Islet precursor cell (in vitro differentiated cells): ENCODE data around the gene SWI5.
A peak's percentile ranks its signal among the peaks of the same experiment; 100 is the strongest.
"Not testable (repeated sequence)": the region's sequence is repeated elsewhere in the genome, so short reads cannot be mapped to it uniquely, and the experiment has no call there.

ENCODE experiments used
- DNase-seq: peaks from one replicate; pipeline ENCODE4 v3.0.0-alpha.2; 2018

The SWI5 gene

GRCh38 chr9:128276008-128276573, at the start of gene SWI5:
Gene SWI5, plus strand, starts transcription at chr9:128276276.
- DNase-seq: peak; percentile 99

- DNase-seq: no peak
Measured at GRCh38 chr9:128226412-128226801, 49.7 kb upstream of the SWI5 start.

- DNase-seq: not testable (repeated sequence)
Measured at GRCh38 chr9:128230897-128231296, 45.2 kb upstream of the SWI5 start.

- DNase-seq: no peak
Measured at GRCh38 chr9:128231638-128232527, 44.2 kb upstream of the SWI5 start.

GRCh38 chr9:128232528-128233428, 43.3 kb upstream of the SWI5 start:
- DNase-seq: peak; percentile 51

GRCh38 chr9:128233817-128234406, 42.2 kb upstream of the SWI5 start:
- DNase-seq: no peak

- no peak for DNase-seq
Measured at GRCh38 chr9:128242124-128242523, 34.0 kb upstream of the SWI5 start.

GRCh38 chr9:128242828-128243214, 33.3 kb upstream of the SWI5 start:
- no peak for DNase-seq

- no peak for DNase-seq
Measured at GRCh38 chr9:128243215-128244018, 32.7 kb upstream of the SWI5 start.

- DNase-seq: no peak
Measured at GRCh38 chr9:128244091-128244836, 31.8 kb upstream of the SWI5 start.

GRCh38 chr9:128244837-128245231, 31.2 kb upstream of the SWI5 start:
- DNase-seq: peak; percentile 92

GRCh38 chr9:128245421-128246151, 30.5 kb upstream of the SWI5 start:
- DNase-seq: peak; percentile 91

GRCh38 chr9:128246471-128246870, 29.6 kb upstream of the SWI5 start:
- peak; percentile 52 for DNase-seq

GRCh38 chr9:128247226-128247803, 28.8 kb upstream of the SWI5 start:
- DNase-seq: no peak

- no peak for DNase-seq
Measured at GRCh38 chr9:128249558-128249907, 26.5 kb upstream of the SWI5 start.

GRCh38 chr9:128249908-128250838, 25.9 kb upstream of the SWI5 start:
- DNase-seq: peak; percentile 98

- DNase-seq: no peak
Measured at GRCh38 chr9:128250839-128251731, 25.0 kb upstream of the SWI5 start.

GRCh38 chr9:128251732-128252100, 24.4 kb upstream of the SWI5 start:
- no peak for DNase-seq
